Gastrocnemius medialis (tissue), 4 donors: Measurements from ENCODE around the gene CUX1.

ENCODE experiments used
- POLR2A ChIP-seq, 2 donors: fragments of 450-650 bp; IDR thresholded peaks; one replicate each; pipeline ENCODE4 v1.6.1; 2017; ENCODE audit warnings: antibody characterized with exemption in 2 of 2, mild to moderate bottlenecking in 2 of 2, moderate library complexity in 2 of 2
- TF ChIP-seq, protein P1 (sequence below), 5 experiments: fragments of 450-650 bp in 3 of 5; fragments of 200-600 bp in 2 of 5; sonication (generic) in 2 of 5; IDR thresholded peaks in 4 of 5; conservative IDR thresholded peaks in 1 of 5; 1 replicate in 4 of 5; 2 replicates in 1 of 5; pipeline ENCODE4 v1.5.1; 2016 to 2019; ENCODE audit warnings: antibody characterized with exemption in 5 of 5, mild to moderate bottlenecking in 3 of 5, moderate library complexity in 3 of 5

DNA sequence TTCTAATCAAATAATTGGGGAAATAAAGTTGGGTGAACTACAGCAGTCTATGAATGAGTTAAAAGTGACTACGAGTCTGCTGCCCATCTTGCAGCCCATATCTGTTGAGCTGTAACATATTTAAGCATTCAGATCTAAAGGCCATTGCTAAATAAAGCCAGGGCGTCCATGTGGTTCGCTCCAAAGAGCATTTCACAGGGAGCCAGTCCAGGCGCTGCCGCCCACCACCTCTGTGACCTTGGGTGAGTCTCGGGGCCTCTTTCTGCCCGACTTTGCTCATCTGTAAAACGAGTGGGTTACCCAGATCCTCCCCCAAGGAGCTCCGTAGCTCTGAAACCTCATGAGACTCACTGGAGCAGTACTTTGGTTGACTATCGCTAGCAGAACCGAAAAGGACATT lies 223.1 kb downstream of the CUX1 start:
- no peak for TF ChIP-seq POLR2A (IDR thresholded peaks at IDR 0.05)
- TF ChIP-seq, protein P1, sequence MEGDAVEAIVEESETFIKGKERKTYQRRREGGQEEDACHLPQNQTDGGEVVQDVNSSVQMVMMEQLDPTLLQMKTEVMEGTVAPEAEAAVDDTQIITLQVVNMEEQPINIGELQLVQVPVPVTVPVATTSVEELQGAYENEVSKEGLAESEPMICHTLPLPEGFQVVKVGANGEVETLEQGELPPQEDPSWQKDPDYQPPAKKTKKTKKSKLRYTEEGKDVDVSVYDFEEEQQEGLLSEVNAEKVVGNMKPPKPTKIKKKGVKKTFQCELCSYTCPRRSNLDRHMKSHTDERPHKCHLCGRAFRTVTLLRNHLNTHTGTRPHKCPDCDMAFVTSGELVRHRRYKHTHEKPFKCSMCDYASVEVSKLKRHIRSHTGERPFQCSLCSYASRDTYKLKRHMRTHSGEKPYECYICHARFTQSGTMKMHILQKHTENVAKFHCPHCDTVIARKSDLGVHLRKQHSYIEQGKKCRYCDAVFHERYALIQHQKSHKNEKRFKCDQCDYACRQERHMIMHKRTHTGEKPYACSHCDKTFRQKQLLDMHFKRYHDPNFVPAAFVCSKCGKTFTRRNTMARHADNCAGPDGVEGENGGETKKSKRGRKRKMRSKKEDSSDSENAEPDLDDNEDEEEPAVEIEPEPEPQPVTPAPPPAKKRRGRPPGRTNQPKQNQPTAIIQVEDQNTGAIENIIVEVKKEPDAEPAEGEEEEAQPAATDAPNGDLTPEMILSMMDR (IDR thresholded peaks at IDR 0.05 in 4 of 5, conservative IDR thresholded peaks at IDR 0.05 in 1 of 5), result no peak
